CD14-positive monocyte (primary cell): ENCODE measurements around the gene ZNF407. TPM values are rescaled to one million over a fixed set of nuclear protein-coding genes. Genes with fewer than 3 reads are reported as not detected.

ENCODE experiments used
- DNase-seq, 3 donors: peaks; one replicate each; pipeline ENCODE4 v3.0.0-alpha.2; 2011 to 2022
- H2AFZ ChIP-seq: 2 replicates; pipeline ENCODE4 v1.6.0; 2012; ENCODE audit warnings: mild to moderate bottlenecking, low read depth, low read length, inconsistent platforms; ENCODE audit not compliant: insufficient read depth, poor library complexity, severe bottlenecking
- H3K27ac ChIP-seq, 2 donors: 1 replicate in 1 of 2; 2 replicates in 1 of 2; pipeline ENCODE4 v1.5.1; 2012 to 2013; ENCODE audit warnings: low read length in 2 of 2, control low read depth in 1 of 2, inconsistent platforms in 1 of 2, low read depth in 1 of 2, mild to moderate bottlenecking in 1 of 2
- H3K27me3 ChIP-seq, 2 donors: one replicate each; pipeline versions ENCODE4 v1.6.0 to v1.6.1; 2011 to 2013; ENCODE audit warnings: low read length in 2 of 2; ENCODE audit not compliant: control insufficient read depth in 2 of 2, insufficient read depth in 2 of 2
- H3K36me3 ChIP-seq, 2 donors: replicated peaks in 1 of 2; 1 replicate in 1 of 2; 2 replicates in 1 of 2; pipeline versions ENCODE4 v1.5.1 to v1.6.1; 2012 to 2013; ENCODE audit warnings: low read length in 2 of 2, control low read depth in 1 of 2, inconsistent platforms in 1 of 2, mild to moderate bottlenecking in 1 of 2; ENCODE audit not compliant: insufficient read depth in 2 of 2, control insufficient read depth in 1 of 2
- H3K4me1 ChIP-seq, 2 donors: 1 replicate in 1 of 2; 2 replicates in 1 of 2; pipeline versions ENCODE4 v1.5.1 to v1.6.1; 2012 to 2013; ENCODE audit warnings: low read length in 2 of 2, control low read depth in 1 of 2, inconsistent platforms in 1 of 2, mild to moderate bottlenecking in 1 of 2, moderate library complexity in 1 of 2; ENCODE audit not compliant: insufficient read depth in 2 of 2, control insufficient read depth in 1 of 2
- H3K4me2 ChIP-seq: replicated peaks from 2 replicates; pipeline ENCODE3; 2012; ENCODE audit warnings: low read length, moderate library complexity, mild to moderate bottlenecking; ENCODE audit not compliant: poor library complexity, severe bottlenecking; ENCODE audit errors: extremely low read depth
- H3K4me3 ChIP-seq, 3 experiments: fragments of 200-600 bp in 1 of 3; sonication (generic) in 1 of 3; replicated peaks in 1 of 3; 1 replicate in 2 of 3; 2 replicates in 1 of 3; pipeline ENCODE4 v1.5.1; 2011 to 2013; ENCODE audit warnings: low read length in 3 of 3, mild to moderate bottlenecking in 3 of 3, control low read depth in 2 of 3, low read depth in 2 of 3, inconsistent platforms in 1 of 3, moderate library complexity in 1 of 3
- H3K79me2 ChIP-seq: 2 replicates; pipeline ENCODE4 v1.6.0; 2012; ENCODE audit warnings: mild to moderate bottlenecking, control low read depth, inconsistent platforms, low read length, moderate library complexity; ENCODE audit not compliant: insufficient read depth
- H3K9ac ChIP-seq: 2 replicates; pipeline ENCODE4 v1.6.0; 2017; ENCODE audit warnings: low read length, mild to moderate bottlenecking; ENCODE audit not compliant: insufficient read depth, poor library complexity, severe bottlenecking
- H3K9me3 ChIP-seq, 2 donors: replicated peaks in 1 of 2; 1 replicate in 1 of 2; 2 replicates in 1 of 2; pipeline versions ENCODE4 v1.5.1 to v1.6.1; 2012 to 2013; ENCODE audit warnings: low read length in 2 of 2, control low read depth in 1 of 2; ENCODE audit not compliant: control insufficient read depth in 1 of 2, insufficient read depth in 1 of 2
- H4K20me1 ChIP-seq: 2 replicates; pipeline ENCODE4 v1.6.0; 2012; ENCODE audit warnings: mild to moderate bottlenecking, low read length, control low read depth, moderate library complexity; ENCODE audit not compliant: insufficient read depth
- H3K27ac Mint-ChIP-seq, 7 donors: one replicate each; pipeline ENCODE4 v1.8.0; 2020; ENCODE audit warnings: mild to moderate bottlenecking in 7 of 7, mixed read lengths in 7 of 7, moderate library complexity in 6 of 7, inconsistent platforms in 2 of 7
- H3K27me3 Mint-ChIP-seq, 3 donors: one replicate each; pipeline ENCODE4 v1.8.0; 2021 to 2022; ENCODE audit warnings: low read depth in 3 of 3, mild to moderate bottlenecking in 3 of 3, mixed read lengths in 3 of 3, moderate library complexity in 3 of 3, inconsistent platforms in 1 of 3
- H3K36me3 Mint-ChIP-seq, 2 donors: one replicate each; pipeline ENCODE4 v1.8.0; 2020; ENCODE audit warnings: mixed read lengths in 2 of 2, inconsistent platforms in 1 of 2, mild to moderate bottlenecking in 1 of 2
- H3K4me1 Mint-ChIP-seq: one replicate; pipeline ENCODE4 v1.8.0; 2020; ENCODE audit warnings: mild to moderate bottlenecking, mixed read lengths
- H3K4me3 Mint-ChIP-seq, 2 donors: one replicate each; pipeline ENCODE4 v1.8.0; 2020; ENCODE audit warnings: mild to moderate bottlenecking in 2 of 2, mixed read lengths in 2 of 2, moderate library complexity in 1 of 2
- H3K9me3 Mint-ChIP-seq, 7 donors: one replicate each; pipeline ENCODE4 v1.8.0; 2020 to 2022; ENCODE audit warnings: mixed read lengths in 7 of 7, mild to moderate bottlenecking in 6 of 7, moderate library complexity in 6 of 7, inconsistent platforms in 2 of 7
- WGBS: methylation state at CpG from one replicate; pipeline ENCODE4 v1.1.5; 2013; ENCODE audit warnings: missing lambda C conversion rate; ENCODE audit not compliant: insufficient coverage; 5-methylcytosine and 5-hydroxymethylcytosine counted together
- intact Hi-C, 2 donors: fragments of 100-400 bp; cut with micrococcal nuclease; formaldehyde crosslinking; loops; one replicate each; pipeline versions ENCODE4 v1.15.0 to v1.15.1; 2023
- polyA plus RNA-seq, 3 donors: library from polyadenylated mRNA; depleted of rRNA in 1 of 3; unstranded in 2 of 3; stranded (reverse) in 1 of 3; fragments of 300-500 nt in 2 of 3; fragments of >200 nt in 1 of 3; fragmentation: Illumina TruSeq in 2 of 3; gene quantifications; 1 replicate in 2 of 3; 2 replicates in 1 of 3; pipeline ENCODE4 v1.2.3, GENCODE V29; 2012 to 2021
- TF ChIP-seq, protein P1 (sequence below): fragments of 200-600 bp; IDR thresholded peaks from one replicate; pipeline ENCODE4 v1.8.0; 2022; ENCODE audit warnings: antibody characterized with exemption, mild to moderate bottlenecking

The ZNF407 gene
- polyA plus RNA-seq, 3 donors: 1.3 to 3.6 (median 1.6) TPM

GRCh38 chr18:74892066-74892627 is 294.5 kb downstream of the ZNF407 start:
- Mint-ChIP-seq H3K4me1 (no peaks in the 10 kb centered on the region), H3K9me3 (no peaks in the 10 kb centered on the region), H3K27me3 (no peaks in the 10 kb centered on the region), H3K4me3 (no peak overlapping the region), H3K36me3 (peaks cover 22 to 31% of the 10 kb centered on the region in 2 donors), H3K27ac (no peak overlapping the region)
- intact Hi-C loops: no loop called here
- Histone ChIP-seq H3K4me2 (no peak overlapping the region), H3K27ac (no peak overlapping the region), H3K9me3 (no peaks in the 10 kb centered on the region), H2AFZ (no peak overlapping the region), H3K9ac (no peak overlapping the region), H3K27me3 (no peaks in the 10 kb centered on the region), H3K36me3 (peaks cover 15 to 28% of the 10 kb centered on the region in 2 donors), H4K20me1 (no peaks in the 10 kb centered on the region), H3K4me3 (no peak overlapping the region), H3K4me1 (no peaks in the 10 kb centered on the region), H3K79me2 (no peaks in the 10 kb centered on the region)
- no peak for DNase-seq
- WGBS: 100% methylated on average over 8 of the region's 11 CpGs
- TF ChIP-seq, protein P1, sequence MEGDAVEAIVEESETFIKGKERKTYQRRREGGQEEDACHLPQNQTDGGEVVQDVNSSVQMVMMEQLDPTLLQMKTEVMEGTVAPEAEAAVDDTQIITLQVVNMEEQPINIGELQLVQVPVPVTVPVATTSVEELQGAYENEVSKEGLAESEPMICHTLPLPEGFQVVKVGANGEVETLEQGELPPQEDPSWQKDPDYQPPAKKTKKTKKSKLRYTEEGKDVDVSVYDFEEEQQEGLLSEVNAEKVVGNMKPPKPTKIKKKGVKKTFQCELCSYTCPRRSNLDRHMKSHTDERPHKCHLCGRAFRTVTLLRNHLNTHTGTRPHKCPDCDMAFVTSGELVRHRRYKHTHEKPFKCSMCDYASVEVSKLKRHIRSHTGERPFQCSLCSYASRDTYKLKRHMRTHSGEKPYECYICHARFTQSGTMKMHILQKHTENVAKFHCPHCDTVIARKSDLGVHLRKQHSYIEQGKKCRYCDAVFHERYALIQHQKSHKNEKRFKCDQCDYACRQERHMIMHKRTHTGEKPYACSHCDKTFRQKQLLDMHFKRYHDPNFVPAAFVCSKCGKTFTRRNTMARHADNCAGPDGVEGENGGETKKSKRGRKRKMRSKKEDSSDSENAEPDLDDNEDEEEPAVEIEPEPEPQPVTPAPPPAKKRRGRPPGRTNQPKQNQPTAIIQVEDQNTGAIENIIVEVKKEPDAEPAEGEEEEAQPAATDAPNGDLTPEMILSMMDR: no peak

GRCh38 chr18:74895686-74896085 is 298.0 kb downstream of the ZNF407 start:
- peaks cover 9% of the 10 kb centered on the region for H3K4me1 Mint-ChIP-seq
- WGBS: no CpG with 5 or more reads among the region's 1 CpG
- Histone ChIP-seq H3K9ac (no peak overlapping the region), H3K4me2 (no peak overlapping the region), H3K27me3 (no peaks in the 10 kb centered on the region), H3K27ac (no peak overlapping the region), H3K4me1 (peaks cover 0 to 8% of the 10 kb centered on the region in 2 donors), H3K79me2 (no peaks in the 10 kb centered on the region), H3K4me3 (no peak overlapping the region), H2AFZ (no peak overlapping the region), H4K20me1 (no peaks in the 10 kb centered on the region), H3K36me3 (peaks cover 4 to 8% of the 10 kb centered on the region in 2 donors), H3K9me3 (no peaks in the 10 kb centered on the region)
- peaks cover 6 to 11% of the 10 kb centered on the region in 2 donors for H3K36me3 Mint-ChIP-seq
- H3K4me3 Mint-ChIP-seq: no peak overlapping the region
- intact Hi-C loops: no loop called here
- DNase-seq: no peak
- H3K27me3 Mint-ChIP-seq: no peaks in the 10 kb centered on the region
- no peaks in the 10 kb centered on the region for H3K9me3 Mint-ChIP-seq
- TF ChIP-seq, protein P1: no peak
- no peak overlapping the region for H3K27ac Mint-ChIP-seq
